K562 (cell line): ENCODE measurements around the gene TMED6. TPM values are rescaled to one million over a fixed set of nuclear protein-coding genes. Genes with fewer than 3 reads are reported as not detected.
A peak's percentile ranks its signal among the peaks of the same experiment; 100 is the strongest.

Experiments used
- ATAC-seq: fragments of 200-7000 bp; cut with Tn5 transposase; 3 replicates; pipeline ENCODE4 v1.9.1; 2020; ENCODE audit warnings: moderate library complexity
- BruUV-seq: library from RNA; stranded (reverse); fragments of 400-500 nt; replicated peaks from 2 replicates; lab custom pipeline; 2021; lab: Mats Ljungman, UMichigan
- CTCF ChIA-PET: fragments of 300-600 bp; formaldehyde crosslinking; extraction: SDS; loops from one replicate; lab custom pipeline; 2021; ENCODE audit warnings: low intra/inter-chr PET ratio; lab: Yijun Ruan, JAX
- POLR2A ChIA-PET: fragments of 300-600, 350-650 bp; sonication (Branson Sonifier 250); formaldehyde crosslinking; extraction: SDS; loops from one replicate; lab custom pipeline; 2021; ENCODE audit warnings: antibody characterized with exemption, inconsistent platforms; lab: Yijun Ruan, JAX
- DNase-seq, 4 experiments: peaks; one replicate each; pipeline versions ENCODE4 v3.0.0 to v3.0.0-alpha.2; 2011 to 2018; ENCODE audit warnings: low spot score in 3 of 4, mixed read lengths in 3 of 4; ENCODE audit errors: extremely low read depth in 1 of 4
- FAIRE-seq: peaks from 2 replicates; lab custom pipeline; 2011; peaks lifted over from hg19 to GRCh38; lab: Jason Lieb, UNC
- H2AFZ ChIP-seq: 2 replicates; pipeline ENCODE4 v1.6.0; 2011; ENCODE audit warnings: low read depth, low read length, control low read depth, inconsistent platforms
- H3K27ac ChIP-seq: fragments of 200-600 bp; 3 replicates; pipeline ENCODE4 v1.8.0; 2011; ENCODE audit warnings: low read depth, mild to moderate bottlenecking, control low read depth, inconsistent platforms, low read length, moderate library complexity, mixed read lengths; ENCODE audit errors: extremely low read depth
- H3K27me3 ChIP-seq, 2 experiments: fragments of 300-600 bp in 1 of 2; 2 replicates in 1 of 2; 3 replicates in 1 of 2; pipeline versions ENCODE4 v1.6.0 to v1.8.0; 2011; ENCODE audit warnings: inconsistent platforms in 2 of 2, low read length in 2 of 2, mild to moderate bottlenecking in 1 of 2, mixed read lengths in 1 of 2, moderate library complexity in 1 of 2; ENCODE audit not compliant: control insufficient read depth in 2 of 2, insufficient read depth in 2 of 2
- H3K36me3 ChIP-seq: fragments of 300-600 bp; 3 replicates; pipeline ENCODE4 v1.8.0; 2011; ENCODE audit warnings: mild to moderate bottlenecking, low read length, inconsistent platforms; ENCODE audit not compliant: control insufficient read depth, insufficient read depth
- H3K4me1 ChIP-seq, 2 experiments: fragments of 200-600 bp in 1 of 2; replicated peaks in 1 of 2; 2 replicates in 1 of 2; 3 replicates in 1 of 2; pipeline versions ENCODE4 v1.5.1 to v1.8.0; 2011; ENCODE audit warnings: inconsistent platforms in 2 of 2, low read length in 2 of 2, mild to moderate bottlenecking in 1 of 2, mixed read lengths in 1 of 2, moderate library complexity in 1 of 2; ENCODE audit not compliant: control insufficient read depth in 2 of 2, insufficient read depth in 2 of 2
- H3K4me2 ChIP-seq: 2 replicates; pipeline ENCODE4 v1.6.1; 2011; ENCODE audit warnings: low read length, control low read depth, inconsistent platforms, mixed read lengths; ENCODE audit not compliant: insufficient read depth
- H3K4me3 ChIP-seq: fragments of 200-600 bp; sonication (generic), shearing (Covaris generic); 2 replicates; pipeline ENCODE4 v1.5.1; 2016; ENCODE audit warnings: control low read depth, inconsistent platforms
- H3K79me2 ChIP-seq: fragments of 200-600 bp; 3 replicates; pipeline ENCODE4 v1.8.0; 2011; ENCODE audit warnings: low read length, inconsistent platforms; ENCODE audit not compliant: control insufficient read depth, insufficient read depth
- H3K9ac ChIP-seq, 2 experiments: 2 replicates each; pipeline versions ENCODE4 v1.6.0 to v1.6.1; 2011; ENCODE audit warnings: low read depth in 2 of 2, low read length in 2 of 2, control low read depth in 1 of 2, inconsistent platforms in 1 of 2, mild to moderate bottlenecking in 1 of 2, mixed read lengths in 1 of 2; ENCODE audit not compliant: insufficient read depth in 1 of 2
- H3K9me1 ChIP-seq: one replicate; pipeline ENCODE4 v1.6.0; 2011; ENCODE audit warnings: inconsistent platforms, mild to moderate bottlenecking, low read length, moderate library complexity; ENCODE audit not compliant: control insufficient read depth, insufficient read depth
- H3K9me3 ChIP-seq: replicated peaks from 2 replicates; pipeline ENCODE4 v1.5.1; 2011; ENCODE audit warnings: low read depth, low read length, inconsistent platforms; ENCODE audit not compliant: control insufficient read depth, insufficient read depth
- H4K20me1 ChIP-seq: replicated peaks from 2 replicates; pipeline ENCODE4 v1.6.1; 2011; ENCODE audit warnings: low read length, inconsistent platforms, mixed read lengths; ENCODE audit not compliant: control insufficient read depth, insufficient read depth
- C11orf30 ChIP-seq: fragments of 450-650 bp; IDR thresholded peaks from 2 replicates; pipeline ENCODE4 v1.6.1; 2016; ENCODE audit warnings: low read depth, mild to moderate bottlenecking
- ELK3 ChIP-seq: fragments of 450-650 bp; formaldehyde crosslinking; IDR thresholded peaks from 2 replicates; pipeline ENCODE4 v1.4.0; 2020; ENCODE audit warnings: mild to moderate bottlenecking
- GABPB1 ChIP-seq: sonication (generic); formaldehyde crosslinking; IDR thresholded peaks from 2 replicates; pipeline ENCODE4 v1.8.0; 2022; ENCODE audit warnings: mild to moderate bottlenecking, missing genetic modification reagents
- MAFG ChIP-seq: fragments of 450-650 bp; conservative IDR thresholded peaks from 2 replicates; pipeline ENCODE4 v1.6.1; 2016; ENCODE audit warnings: missing genetic modification characterization, missing compliant biosample characterization
- NFYB ChIP-seq: IDR thresholded peaks from 2 replicates; pipeline ENCODE4 v1.6.1; 2011; ENCODE audit warnings: mild to moderate bottlenecking, moderate library complexity; ENCODE audit not compliant: insufficient read length; ENCODE audit errors: extremely low read depth
- POLR2AphosphoS5 ChIP-seq: IDR thresholded peaks from 2 replicates; pipeline ENCODE4 v1.6.1; 2011; ENCODE audit warnings: mild to moderate bottlenecking, low read depth, low read length, moderate library complexity; ENCODE audit not compliant: control insufficient read depth, insufficient read depth
- RBFOX2 ChIP-seq: fragments of 200-400 bp; formaldehyde crosslinking; IDR thresholded peaks from 2 replicates; pipeline ENCODE4 v1.6.1; 2017; ENCODE audit warnings: low read depth, mild to moderate bottlenecking, low read length, moderate library complexity
- SMC3 ChIP-seq: conservative IDR thresholded peaks from 2 replicates; pipeline ENCODE4 v1.6.1; 2011; ENCODE audit warnings: low read depth, low read length, improper control_type of control experiment; ENCODE audit not compliant: insufficient read depth
- SP2 ChIP-seq: IDR thresholded peaks from 2 replicates; pipeline ENCODE4 v1.6.1; 2011; ENCODE audit warnings: mild to moderate bottlenecking, low read depth, low read length, moderate library complexity; ENCODE audit not compliant: poor library complexity, severe bottlenecking; ENCODE audit errors: extremely low read depth
- ZNF197 ChIP-seq: fragments of 200-800 bp; sonication (Bioruptor generic); IDR thresholded peaks from 2 replicates; pipeline ENCODE4 v1.6.1; 2016; ENCODE audit warnings: low read depth, missing genetic modification characterization, missing compliant biosample characterization
- ZNF316 ChIP-seq: fragments of 450-650 bp; IDR thresholded peaks from 2 replicates; pipeline ENCODE4 v1.6.1; 2016
- ZNF561 ChIP-seq: fragments of 450-650 bp; formaldehyde crosslinking; conservative IDR thresholded peaks from 2 replicates; pipeline ENCODE4 v1.4.0; 2020; ENCODE audit warnings: mild to moderate bottlenecking, moderate library complexity
- WGBS: fragments of 100-300 bp; shearing (Covaris generic); methylation state at CpG from one replicate; pipeline ENCODE4 v1.1.6; 2016; ENCODE audit warnings: low coverage, mixed read lengths; ENCODE audit not compliant: insufficient coverage; ENCODE audit errors: missing lambda C conversion rate; 5-methylcytosine and 5-hydroxymethylcytosine counted together
- in situ Hi-C: fragments of 300-500 bp; cut with MboI; formaldehyde crosslinking; loops from 4 replicates; pipeline ENCODE4 v1.15.0; 2018; ENCODE audit warnings: inconsistent platforms, mixed read lengths
- intact Hi-C: fragments of 100-400 bp; cut with micrococcal nuclease; formaldehyde crosslinking; loops from 2 replicates; pipeline ENCODE4 v1.14.2; 2022
- polyA plus RNA-seq, 8 experiments: library from polyadenylated mRNA; depleted of rRNA in 4 of 8; stranded (reverse) in 5 of 8; unstranded in 3 of 8; fragments of >200 nt; fragmentation: Nextera tagmentation in 2 of 8; fragmentation: Illumina TruSeq in 1 of 8; extraction: Ambion mirVana in 2 of 8; extraction: Trizol in 1 of 8; gene quantifications; 2 replicates each; pipeline versions ENCODE4 v1.2.1 to v1.2.3, GENCODE V29; 2011 to 2014; ENCODE audit warnings: inconsistent platforms in 1 of 8, missing spikeins in 1 of 8
- total RNA-seq, 7 experiments: library from RNA; depleted of rRNA in 6 of 7; stranded (reverse); fragments of >200 nt in 6 of 7; fragmentation: Illumina TruSeq in 2 of 7; extraction: Trizol in 2 of 7; gene quantifications; 2 replicates each; pipeline versions ENCODE4 v1.2.1 to v1.2.3, GENCODE V29; 2011 to 2021; ENCODE audit warnings: low replicate concordance in 1 of 7
- TF ChIP-seq, protein P1 (sequence below): fragments of 450-650 bp; IDR thresholded peaks from 2 replicates; pipeline ENCODE4 v1.6.1; 2016

Gene TMED6
- total and polyA plus RNA-seq, 9 of the 15 experiments (the other 6 are each of a cell fraction or from before 2014, with no cell fraction given): 0.14 to 0.45 (median 0.25) TPM; not detected in 2

DNA sequence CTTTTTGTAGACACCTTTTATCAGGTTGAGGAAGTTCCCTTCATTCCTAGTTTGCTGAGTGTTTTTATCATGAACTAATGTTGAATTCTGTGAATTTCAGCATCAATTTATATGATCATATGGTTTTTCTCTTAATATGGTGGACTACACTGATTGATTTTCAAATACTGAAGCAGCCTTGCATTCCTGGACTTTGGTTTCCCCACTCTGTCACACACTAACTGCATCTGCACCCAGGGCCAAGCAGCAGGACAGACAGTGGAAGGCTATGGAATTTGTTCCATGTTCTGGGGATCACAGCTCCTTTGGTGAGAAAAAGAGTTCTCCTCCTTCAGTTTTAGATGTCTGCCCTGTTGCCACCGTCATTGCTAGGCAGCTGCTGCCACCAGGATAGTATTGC is 26.4 kb upstream of the TMED6 start:
- Histone ChIP-seq H3K4me2 (no peak overlapping the region), H3K9ac (no peak overlapping the region), H3K36me3 (peaks cover 80% of the 10 kb centered on the region), H3K27me3 (no peaks in the 10 kb centered on the region), H2AFZ (no peak overlapping the region), H3K4me1 (peaks cover 0 to 8% of the 10 kb centered on the region in 2 experiments; a peak in 2 of 5 replicates), H3K27ac (no peak overlapping the region), H4K20me1 (no peaks in the 10 kb centered on the region), H3K9me1 (no peaks in the 10 kb centered on the region), H3K9me3 (no peaks in the 10 kb centered on the region), H3K4me3 (no peak overlapping the region), H3K79me2 (peaks cover 24% of the 10 kb centered on the region)
- WGBS: 75% methylated on average over 1 of the region's 1 CpG
- in situ Hi-C loops (no loop called here), intact Hi-C loops (no loop called here)
- FAIRE-seq (no peak), DNase-seq (no peak), ATAC-seq (no peak)
- BruUV-seq: no TSS peak
- POLR2A ChIA-PET: interaction anchor here (0.7 to 1.7 kb wide), 3 partner anchors 20 to 31 kb away, joined by 3 to 4 read pairs (median 3); no protein-coding TSS in a partner anchor
- TF ChIP-seq SP2 (no peak), POLR2AphosphoS5 (0 out of 2 replicates have a peak, but pooled peaks have one; percentile 12), RBFOX2 (0 out of 2 replicates have a peak, but pooled peaks have one; percentile 12)
- CTCF ChIA-PET: no interaction called here

GRCh38 chr16:69376393-69377059 is 24.9 kb upstream of the TMED6 start:
- H3K27me3 ChIP-seq: no peaks in the 10 kb centered on the region
- no peak overlapping the region for H3K9ac ChIP-seq
- no TSS peak for BruUV-seq
- POLR2A ChIA-PET: interaction anchor here (0.6 to 1.5 kb wide), 4 partner anchors 7 to 22 kb away, joined by 3 to 4 read pairs (median 4); no protein-coding TSS in a partner anchor
- intact Hi-C loops (no loop called here), in situ Hi-C loops (no loop called here)
- H4K20me1 ChIP-seq: no peaks in the 10 kb centered on the region
- 96% methylated on average over 9 of the region's 10 CpGs for WGBS
- no peak overlapping the region for H3K4me2 ChIP-seq
- CTCF ChIA-PET: no interaction called here
- H3K9me3 ChIP-seq: no peaks in the 10 kb centered on the region
- H3K79me2 ChIP-seq: peaks cover 9% of the 10 kb centered on the region; the same call in 2 of the 3 replicates
- FAIRE-seq (no peak), DNase-seq (no peak), ATAC-seq (no peak)
- H3K9me1 ChIP-seq: no peaks in the 10 kb centered on the region
- no peak overlapping the region for H3K4me3 ChIP-seq
- no peak overlapping the region for H2AFZ ChIP-seq
- no peak overlapping the region for H3K27ac ChIP-seq
- no peaks in the 10 kb centered on the region for H3K4me1 ChIP-seq
- peaks cover 80% of the 10 kb centered on the region; the same call in 2 of the 3 replicates for H3K36me3 ChIP-seq
- TF ChIP-seq SMC3 (no peak), ZNF316 (peak; percentile 90), GABPB1 (no peak), ZNF561 (CRISPR knock-in tag) (no peak), ELK3 (CRISPR knock-in tag) (no peak), MAFG (tag) (peak; percentile 75), C11orf30 (peak; percentile 81), NFYB (no peak), ZNF197 (CRISPR knock-in tag) (no peak)
- TF ChIP-seq, protein P1, sequence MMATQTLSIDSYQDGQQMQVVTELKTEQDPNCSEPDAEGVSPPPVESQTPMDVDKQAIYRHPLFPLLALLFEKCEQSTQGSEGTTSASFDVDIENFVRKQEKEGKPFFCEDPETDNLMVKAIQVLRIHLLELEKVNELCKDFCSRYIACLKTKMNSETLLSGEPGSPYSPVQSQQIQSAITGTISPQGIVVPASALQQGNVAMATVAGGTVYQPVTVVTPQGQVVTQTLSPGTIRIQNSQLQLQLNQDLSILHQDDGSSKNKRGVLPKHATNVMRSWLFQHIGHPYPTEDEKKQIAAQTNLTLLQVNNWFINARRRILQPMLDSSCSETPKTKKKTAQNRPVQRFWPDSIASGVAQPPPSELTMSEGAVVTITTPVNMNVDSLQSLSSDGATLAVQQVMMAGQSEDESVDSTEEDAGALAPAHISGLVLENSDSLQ: no peak
